Neutrophil (primary cell): Measurements from ENCODE around the gene PELI1.
"Not testable (repeated sequence)": the region's sequence is repeated elsewhere in the genome, so short reads cannot be mapped to it uniquely, and the experiment has no call there.

ENCODE experiments used
- H3K27ac ChIP-seq: fragments of 200-600 bp; sonication (generic); 2 replicates; pipeline ENCODE4 v1.5.1; 2016; ENCODE audit warnings: mild to moderate bottlenecking, moderate library complexity
- H3K27me3 ChIP-seq: fragments of 200-600 bp; sonication (generic); 2 replicates; pipeline ENCODE4 v1.6.0; 2016; ENCODE audit warnings: mild to moderate bottlenecking
- H3K36me3 ChIP-seq: fragments of 200-600 bp; sonication (generic); 2 replicates; pipeline ENCODE4 v1.5.1; 2017
- H3K4me1 ChIP-seq, 2 experiments: fragments of 200-600 bp in 1 of 2; sonication (generic) in 1 of 2; 1 replicate in 1 of 2; 2 replicates in 1 of 2; pipeline versions ENCODE4 v1.5.1 to v1.6.1; 2013 to 2016; ENCODE audit warnings: low read depth in 1 of 2, low read length in 1 of 2, mild to moderate bottlenecking in 1 of 2, moderate library complexity in 1 of 2; ENCODE audit not compliant: control insufficient read depth in 1 of 2, insufficient read depth in 1 of 2
- H3K4me3 ChIP-seq, 2 experiments: fragments of 200-600 bp in 1 of 2; sonication (generic) in 1 of 2; 1 replicate in 1 of 2; 2 replicates in 1 of 2; pipeline ENCODE4 v1.5.1; 2013 to 2016; ENCODE audit warnings: low read depth in 1 of 2, low read length in 1 of 2, mild to moderate bottlenecking in 1 of 2, moderate library complexity in 1 of 2
- H3K9me3 ChIP-seq: fragments of 200-600 bp; sonication (generic); 2 replicates; pipeline ENCODE4 v1.5.1; 2016
- CTCF ChIP-seq: fragments of 200-600 bp; sonication (generic); IDR thresholded peaks from 2 replicates; pipeline ENCODE4 v1.5.1; 2016; ENCODE audit warnings: antibody characterized with exemption

The PELI1 gene

GRCh38 chr2:64105670-64106461 lies 38.4 kb downstream of the PELI1 start:
- peaks cover 73% of the 10 kb centered on the region for H3K36me3 ChIP-seq
- H3K27ac ChIP-seq, result peak overlapping the region; percentile 50
- H3K27me3 ChIP-seq, result no peaks in the 10 kb centered on the region
- peaks cover 4 to 17% of the 10 kb centered on the region in 2 experiments for H3K4me1 ChIP-seq
- no peak overlapping the region for H3K4me3 ChIP-seq
- TF ChIP-seq CTCF, result no peak
- no peaks in the 10 kb centered on the region for H3K9me3 ChIP-seq

- Histone ChIP-seq H3K9me3 (no peaks in the 10 kb centered on the region), H3K36me3 (peaks cover 82% of the 10 kb centered on the region), H3K27ac (peak overlapping the region; percentile 50), H3K27me3 (no peaks in the 10 kb centered on the region), H3K4me3 (no peak overlapping the region), H3K4me1 (peaks cover 4 to 17% of the 10 kb centered on the region in 2 experiments)
- no peak for TF ChIP-seq CTCF
Measured at GRCh38 chr2:64104933-64105332, 39.3 kb downstream of the PELI1 start.

GRCh38 chr2:64102736-64103135 lies 41.5 kb downstream of the PELI1 start:
- H3K9me3 ChIP-seq, H3K4me3 ChIP-seq, H3K27me3 ChIP-seq: not testable (repeated sequence)
- Histone ChIP-seq H3K36me3 (peaks cover 94% of the 10 kb centered on the region), H3K27ac (peak overlapping the region; percentile 28), H3K4me1 (peaks cover 0 to 14% of the 10 kb centered on the region in 2 experiments)

- Histone ChIP-seq H3K4me1 (peaks cover 0 to 9% of the 10 kb centered on the region in 2 experiments), H3K9me3 (no peaks in the 10 kb centered on the region), H3K36me3 (peaks cover 94% of the 10 kb centered on the region), H3K27ac (peak overlapping the region; percentile 26), H3K4me3 (no peak overlapping the region), H3K27me3 (no peaks in the 10 kb centered on the region)
- no peak for TF ChIP-seq CTCF
Measured at GRCh38 chr2:64101141-64101591, 43.1 kb downstream of the PELI1 start.

- not testable (repeated sequence) for H3K27me3 ChIP-seq, H3K27ac ChIP-seq, H3K9me3 ChIP-seq, H3K4me1 ChIP-seq, H3K4me3 ChIP-seq
- peaks cover 94% of the 10 kb centered on the region for H3K36me3 ChIP-seq
Measured at GRCh38 chr2:64100584-64100983, 43.6 kb downstream of the PELI1 start.

- Histone ChIP-seq H3K27ac (no peak overlapping the region), H3K9me3 (peaks cover 4% of the 10 kb centered on the region), H3K36me3 (peaks cover 99% of the 10 kb centered on the region), H3K27me3 (no peaks in the 10 kb centered on the region), H3K4me1 (no peaks in the 10 kb centered on the region), H3K4me3 (no peak overlapping the region)
- no peak for TF ChIP-seq CTCF
Measured at GRCh38 chr2:64094663-64095382, 49.4 kb downstream of the PELI1 start.
